Measurements from ENCODE around the gene STX8. TPM values are rescaled to one million over a fixed set of nuclear protein-coding genes. Genes with fewer than 3 reads are reported as not detected.

Gene STX8
- total RNA-seq, 2 experiments from 2014 or later: 57.9 to 74.2 TPM

DNA sequence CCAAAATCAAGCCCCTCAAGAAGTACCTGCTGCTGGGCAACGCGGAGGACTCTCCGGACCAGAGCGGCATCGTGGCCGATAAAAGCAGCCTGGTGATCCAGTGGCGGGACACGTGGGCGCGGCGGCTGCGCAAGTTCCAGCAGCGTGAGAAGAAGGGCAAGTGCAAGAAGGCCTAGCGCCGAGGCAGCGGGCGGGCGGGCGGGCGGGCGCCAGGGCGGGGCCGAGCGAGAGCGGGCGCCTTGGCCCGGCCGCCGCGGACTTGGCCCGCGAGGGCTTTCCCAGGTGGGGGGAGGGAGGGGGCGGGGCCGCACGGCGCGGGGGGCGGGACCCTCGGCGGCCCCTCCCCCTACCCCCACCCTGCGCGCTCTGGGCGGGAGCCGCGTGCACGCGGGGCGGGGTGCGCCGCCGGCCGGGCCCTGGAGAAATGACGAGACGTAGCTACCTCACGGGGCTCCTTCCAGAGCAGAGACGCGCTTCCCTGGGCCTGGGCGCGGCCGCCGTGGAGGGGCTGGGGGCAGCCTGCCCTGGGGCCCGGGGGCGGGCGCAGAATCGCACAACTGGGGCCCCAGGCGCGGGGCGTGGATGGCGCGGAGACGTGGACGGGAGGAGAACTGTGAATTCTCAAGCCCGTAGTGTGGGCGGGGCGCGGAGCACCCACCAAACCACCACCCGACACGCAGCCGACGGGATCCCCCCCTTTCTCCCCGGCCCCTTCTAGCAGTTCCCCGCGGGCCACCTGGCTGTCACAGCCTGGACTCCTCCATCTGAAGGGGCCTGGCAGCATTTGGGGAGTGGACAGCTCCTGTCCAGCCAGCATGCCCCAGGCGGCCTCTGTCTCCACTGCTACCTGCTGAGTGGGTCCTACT, 335.6 kb downstream of the STX8 start:
- Mint-ChIP-seq H3K36me3 (no peaks in the 10 kb centered on the region), H3K27me3 (no peaks in the 10 kb centered on the region), H3K9me3 (ENCODE audit: low read depth) (no peaks in the 10 kb centered on the region), H3K4me1 (peaks cover 12% of the 10 kb centered on the region), H3K4me3 (peak overlapping the region; percentile 65), H3K27ac (no peak overlapping the region)
- CTCF ChIA-PET: no interaction called here
- ATAC-seq (peak; percentile 89), DNase-seq (peak; percentile 71)

- H3K36me3 Mint-ChIP-seq: no peaks in the 10 kb centered on the region
- ATAC-seq: peak; percentile 6
- H3K4me3 Mint-ChIP-seq: peak overlapping the region; percentile 65
- no peaks in the 10 kb centered on the region for H3K9me3 Mint-ChIP-seq (ENCODE audit: low read depth)
- H3K4me1 Mint-ChIP-seq: peaks cover 12% of the 10 kb centered on the region
- no peak overlapping the region for H3K27ac Mint-ChIP-seq
- CTCF ChIA-PET: no interaction called here
- no peaks in the 10 kb centered on the region for H3K27me3 Mint-ChIP-seq
- no peak for DNase-seq
These were observed 336.3 kb downstream of the STX8 start for GRCh38 chr17:9239246-9239792.

GRCh38 chr17:9238340-9239245, 337.0 kb downstream of the STX8 start:
- Mint-ChIP-seq H3K27ac (no peak overlapping the region), H3K4me3 (peak overlapping the region; percentile 23), H3K36me3 (no peaks in the 10 kb centered on the region), H3K4me1 (peaks cover 12% of the 10 kb centered on the region), H3K27me3 (peaks cover under 1% of the 10 kb centered on the region), H3K9me3 (ENCODE audit: low read depth) (no peaks in the 10 kb centered on the region)
- ATAC-seq (no peak), DNase-seq (no peak)
- CTCF ChIA-PET: no interaction called here

- H3K27ac Mint-ChIP-seq: no peak overlapping the region
- H3K9me3 Mint-ChIP-seq (ENCODE audit: low read depth): no peaks in the 10 kb centered on the region
- ATAC-seq (no peak), DNase-seq (no peak)
- H3K27me3 Mint-ChIP-seq: peaks cover 3% of the 10 kb centered on the region
- CTCF ChIA-PET: no interaction called here
- H3K36me3 Mint-ChIP-seq: no peaks in the 10 kb centered on the region
- H3K4me3 Mint-ChIP-seq: no peak overlapping the region
- peaks cover 12% of the 10 kb centered on the region for H3K4me1 Mint-ChIP-seq
These were observed 337.8 kb downstream of the STX8 start for GRCh38 chr17:9237661-9238301.

- no peak for DNase-seq
- H3K4me1 Mint-ChIP-seq: peaks cover 12% of the 10 kb centered on the region
- no peaks in the 10 kb centered on the region for H3K36me3 Mint-ChIP-seq
- no peak overlapping the region for H3K4me3 Mint-ChIP-seq
- H3K9me3 Mint-ChIP-seq (ENCODE audit: low read depth): no peaks in the 10 kb centered on the region
- CTCF ChIA-PET: no interaction called here
- H3K27ac Mint-ChIP-seq: no peak overlapping the region
- ATAC-seq: no peak
- peaks cover 3% of the 10 kb centered on the region for H3K27me3 Mint-ChIP-seq
These were observed 338.6 kb downstream of the STX8 start for GRCh38 chr17:9237053-9237410.

- Mint-ChIP-seq H3K9me3 (ENCODE audit: low read depth) (no peaks in the 10 kb centered on the region), H3K27ac (no peak overlapping the region), H3K36me3 (no peaks in the 10 kb centered on the region), H3K27me3 (peaks cover 3% of the 10 kb centered on the region), H3K4me1 (peaks cover 12% of the 10 kb centered on the region), H3K4me3 (no peak overlapping the region)
- ATAC-seq (no peak), DNase-seq (no peak)
- CTCF ChIA-PET: no interaction called here
These were observed 339.2 kb downstream of the STX8 start for GRCh38 chr17:9236286-9237052.

DNA sequence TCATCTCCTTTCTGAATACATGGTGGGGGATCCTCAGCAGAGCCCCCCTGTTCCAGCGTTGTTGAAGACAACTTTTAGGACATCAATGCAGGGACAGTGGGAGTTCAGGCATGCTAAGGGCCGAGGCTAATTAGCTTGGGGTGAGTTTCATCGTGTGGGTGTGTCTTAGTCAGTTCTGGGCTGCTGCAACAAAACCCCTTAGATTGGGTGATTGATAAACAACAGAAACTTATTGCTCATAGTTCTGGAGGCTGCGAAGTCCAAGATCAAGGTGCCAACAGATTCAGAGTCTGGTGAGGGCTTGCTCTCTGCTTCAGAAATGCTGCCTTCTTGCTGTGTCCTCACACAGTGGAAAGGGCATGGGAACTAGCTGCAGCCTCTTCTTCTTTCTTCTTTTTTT, 340.3 kb downstream of the STX8 start:
- CTCF ChIA-PET: no interaction called here
- Mint-ChIP-seq H3K4me1 (peaks cover 11% of the 10 kb centered on the region), H3K9me3 (ENCODE audit: low read depth) (no peaks in the 10 kb centered on the region), H3K27ac (no peak overlapping the region), H3K4me3 (no peak overlapping the region), H3K36me3 (no peaks in the 10 kb centered on the region), H3K27me3 (peaks cover 3% of the 10 kb centered on the region)
- DNase-seq (no peak), ATAC-seq (no peak)

DNA sequence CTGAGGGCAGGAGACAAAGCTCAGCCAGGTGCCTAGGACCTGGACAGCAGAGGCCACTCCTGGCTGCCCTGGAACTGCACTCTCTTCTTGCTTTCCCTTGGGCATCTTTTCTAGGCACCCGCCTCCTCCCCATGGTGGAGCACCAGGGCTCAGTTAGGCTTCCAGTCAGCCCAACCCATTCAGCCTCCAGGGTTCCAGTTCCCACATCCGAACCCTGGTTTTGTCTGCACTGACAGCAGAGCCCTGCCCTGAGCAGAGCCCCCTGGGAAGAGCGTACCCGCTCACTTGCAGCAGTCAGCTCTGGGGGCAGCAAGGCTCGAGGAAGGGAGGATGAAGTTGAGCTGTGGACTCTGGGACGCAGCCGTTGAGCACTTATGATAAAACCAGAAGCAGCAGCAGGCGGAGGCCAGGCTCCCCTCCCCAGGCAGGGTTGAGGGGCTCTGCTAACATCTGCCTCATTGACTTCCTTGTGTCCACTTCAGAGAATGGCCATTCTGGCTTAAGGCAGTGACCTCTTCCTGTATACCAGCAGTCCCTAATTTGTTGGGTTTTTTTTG, 341.2 kb downstream of the STX8 start:
- no peak for ATAC-seq
- CTCF ChIA-PET: interaction anchor here (1.1 kb wide), 1 partner anchor 12 kb away, joined by 3 read pairs; no protein-coding TSS in a partner anchor
- Mint-ChIP-seq H3K27me3 (peaks cover 3% of the 10 kb centered on the region), H3K4me3 (no peak overlapping the region), H3K4me1 (peaks cover 8% of the 10 kb centered on the region), H3K36me3 (no peaks in the 10 kb centered on the region), H3K9me3 (ENCODE audit: low read depth) (no peaks in the 10 kb centered on the region), H3K27ac (no peak overlapping the region)
- DNase-seq: no peak

DNA sequence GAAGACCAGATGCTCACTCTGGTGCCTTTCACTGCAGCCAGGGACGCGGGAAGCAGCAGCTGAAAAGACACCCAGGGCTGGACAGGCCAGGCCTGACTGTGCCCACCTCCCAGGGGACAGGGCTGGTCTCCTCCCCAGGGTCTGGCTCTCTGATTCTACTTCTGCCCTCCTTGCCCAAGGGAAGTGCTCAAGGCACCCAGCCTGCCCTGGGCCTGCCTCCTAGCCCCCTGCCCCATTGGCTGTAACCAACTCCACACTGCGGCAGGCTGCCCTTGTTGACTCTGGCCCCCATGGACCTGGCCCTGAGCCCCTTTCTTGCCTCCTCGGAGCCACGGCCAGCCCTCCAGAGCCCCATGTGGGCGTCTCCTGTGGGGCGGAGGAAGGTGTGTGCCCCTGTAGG, 341.9 kb downstream of the STX8 start:
- Mint-ChIP-seq H3K9me3 (ENCODE audit: low read depth) (no peaks in the 10 kb centered on the region), H3K36me3 (no peaks in the 10 kb centered on the region), H3K27ac (no peak overlapping the region), H3K27me3 (peaks cover 3% of the 10 kb centered on the region), H3K4me3 (no peak overlapping the region), H3K4me1 (peaks cover 1% of the 10 kb centered on the region)
- DNase-seq: no peak
- CTCF ChIA-PET: interaction anchor here (1.1 kb wide), 1 partner anchor 11 kb away, joined by 3 read pairs; no protein-coding TSS in a partner anchor
- ATAC-seq: no peak

DNA sequence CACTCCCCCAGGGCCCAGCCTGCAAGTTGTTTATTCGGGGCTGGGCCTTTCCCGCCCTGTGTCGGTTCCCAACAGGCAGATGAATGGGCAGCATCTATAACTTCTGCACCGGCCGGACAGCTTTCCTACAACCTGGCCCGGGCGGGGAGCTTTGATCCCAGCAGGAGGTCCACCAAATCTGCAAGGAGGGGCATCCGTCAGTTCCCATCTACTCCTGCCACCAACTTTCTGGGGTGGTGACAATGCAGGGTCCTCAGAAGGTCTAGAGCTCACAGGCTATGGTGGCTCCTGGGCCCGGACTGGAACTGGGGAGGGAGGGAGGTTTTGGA, 342.4 kb downstream of the STX8 start:
- DNase-seq (no peak), ATAC-seq (no peak)
- Mint-ChIP-seq H3K9me3 (ENCODE audit: low read depth) (no peaks in the 10 kb centered on the region), H3K27ac (no peak overlapping the region), H3K27me3 (peaks cover 3% of the 10 kb centered on the region), H3K36me3 (no peaks in the 10 kb centered on the region), H3K4me3 (no peak overlapping the region), H3K4me1 (no peaks in the 10 kb centered on the region)
- CTCF ChIA-PET: interaction anchor here (1.1 kb wide), 1 partner anchor 11 kb away, joined by 3 read pairs; no protein-coding TSS in a partner anchor

- Mint-ChIP-seq H3K4me3 (no peak overlapping the region), H3K4me1 (no peaks in the 10 kb centered on the region), H3K27me3 (peaks cover 3% of the 10 kb centered on the region), H3K27ac (no peak overlapping the region), H3K9me3 (ENCODE audit: low read depth) (no peaks in the 10 kb centered on the region), H3K36me3 (no peaks in the 10 kb centered on the region)
- ATAC-seq (no peak), DNase-seq (no peak)
- CTCF ChIA-PET: no interaction called here
These were observed 342.9 kb downstream of the STX8 start for GRCh38 chr17:9232591-9233270.

GRCh38 chr17:9232155-9232475, 343.5 kb downstream of the STX8 start:
- Mint-ChIP-seq H3K4me1 (no peaks in the 10 kb centered on the region), H3K36me3 (no peaks in the 10 kb centered on the region), H3K4me3 (no peak overlapping the region), H3K27me3 (peaks cover 3% of the 10 kb centered on the region), H3K9me3 (ENCODE audit: low read depth) (no peaks in the 10 kb centered on the region), H3K27ac (no peak overlapping the region)
- no peak for ATAC-seq
- CTCF ChIA-PET: no interaction called here
- no peak for DNase-seq
